Spleen (tissue), 7 donors: Measurements from ENCODE around the gene SNRNP70.

Source experiments
- POLR2A ChIP-seq, 3 donors: fragments of 450-650 bp; IDR thresholded peaks; one replicate each; pipeline ENCODE4 v1.5.1; 2017; ENCODE audit warnings: antibody characterized with exemption in 3 of 3, mild to moderate bottlenecking in 1 of 3
- POLR2AphosphoS5 ChIP-seq, 3 donors: sonication (generic); formaldehyde crosslinking; IDR thresholded peaks; one replicate each; pipeline ENCODE4 v1.5.1; 2017; ENCODE audit warnings: antibody characterized with exemption in 3 of 3
- TF ChIP-seq, protein P1 (sequence below), 11 experiments: fragments of 200-600 bp in 7 of 11; fragments of 450-650 bp in 4 of 11; sonication (generic) in 4 of 11; IDR thresholded peaks in 8 of 11; conservative IDR thresholded peaks in 3 of 11; 1 replicate in 7 of 11; 2 replicates in 4 of 11; pipeline versions ENCODE4 v1.4.0 to v1.8.0; 2016 to 2021; ENCODE audit warnings: antibody characterized with exemption in 11 of 11, inconsistent platforms in 4 of 11, mild to moderate bottlenecking in 1 of 11
- donor health status: DM: no; HTN: no; CAD: no; lungs with moderate emphysema.
- donor health status: DM: no; HTN: no; CAD: no.
- donor health status: DM: no; HTN: no; CAD: no.

DNA sequence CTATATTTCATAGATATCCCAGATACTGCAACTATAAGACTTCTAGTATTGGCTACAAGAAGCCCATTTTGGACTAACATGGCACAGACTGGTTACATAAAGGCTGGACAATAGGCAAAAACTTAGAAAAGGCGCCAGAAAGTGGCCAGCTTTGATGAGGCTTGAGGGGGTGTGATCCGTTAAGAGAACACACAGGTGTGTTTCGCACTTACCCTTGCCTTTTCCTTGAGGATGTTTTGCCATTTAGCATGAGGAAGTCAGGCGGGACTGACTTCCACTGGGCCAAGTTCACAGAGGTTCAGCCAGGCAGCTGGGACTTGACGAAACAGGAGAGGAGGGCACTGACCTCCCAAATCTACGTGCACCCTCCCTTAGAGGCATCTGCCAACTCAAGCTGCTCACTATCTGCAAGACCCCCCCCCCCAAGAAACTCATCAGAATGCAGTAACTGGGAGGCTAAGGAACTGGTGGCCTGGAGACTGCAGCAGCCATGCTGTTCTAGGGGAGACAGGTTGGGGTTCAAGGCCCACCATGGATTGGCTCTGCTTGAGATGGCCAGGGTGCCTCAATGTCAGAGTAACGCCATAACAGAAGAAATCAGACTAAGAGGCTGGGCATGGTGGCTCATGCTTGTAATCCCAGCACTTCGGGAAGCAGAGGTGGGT lies 24.4 kb downstream of the SNRNP70 start:
- TF ChIP-seq POLR2A (IDR thresholded peaks at IDR 0.05) (no peak), POLR2AphosphoS5 (IDR thresholded peaks at IDR 0.05) (peak in 1 of 3 donors; percentile 22)
- TF ChIP-seq, protein P1, sequence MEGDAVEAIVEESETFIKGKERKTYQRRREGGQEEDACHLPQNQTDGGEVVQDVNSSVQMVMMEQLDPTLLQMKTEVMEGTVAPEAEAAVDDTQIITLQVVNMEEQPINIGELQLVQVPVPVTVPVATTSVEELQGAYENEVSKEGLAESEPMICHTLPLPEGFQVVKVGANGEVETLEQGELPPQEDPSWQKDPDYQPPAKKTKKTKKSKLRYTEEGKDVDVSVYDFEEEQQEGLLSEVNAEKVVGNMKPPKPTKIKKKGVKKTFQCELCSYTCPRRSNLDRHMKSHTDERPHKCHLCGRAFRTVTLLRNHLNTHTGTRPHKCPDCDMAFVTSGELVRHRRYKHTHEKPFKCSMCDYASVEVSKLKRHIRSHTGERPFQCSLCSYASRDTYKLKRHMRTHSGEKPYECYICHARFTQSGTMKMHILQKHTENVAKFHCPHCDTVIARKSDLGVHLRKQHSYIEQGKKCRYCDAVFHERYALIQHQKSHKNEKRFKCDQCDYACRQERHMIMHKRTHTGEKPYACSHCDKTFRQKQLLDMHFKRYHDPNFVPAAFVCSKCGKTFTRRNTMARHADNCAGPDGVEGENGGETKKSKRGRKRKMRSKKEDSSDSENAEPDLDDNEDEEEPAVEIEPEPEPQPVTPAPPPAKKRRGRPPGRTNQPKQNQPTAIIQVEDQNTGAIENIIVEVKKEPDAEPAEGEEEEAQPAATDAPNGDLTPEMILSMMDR (IDR thresholded peaks at IDR 0.05 in 8 of 11, conservative IDR thresholded peaks at IDR 0.05 in 3 of 11): no peak
